ENCODE data around the gene SPG7.
"Not testable (repeated sequence)": the region's sequence is repeated elsewhere in the genome, so short reads cannot be mapped to it uniquely, and the experiment has no call there.

The SPG7 gene

DNA sequence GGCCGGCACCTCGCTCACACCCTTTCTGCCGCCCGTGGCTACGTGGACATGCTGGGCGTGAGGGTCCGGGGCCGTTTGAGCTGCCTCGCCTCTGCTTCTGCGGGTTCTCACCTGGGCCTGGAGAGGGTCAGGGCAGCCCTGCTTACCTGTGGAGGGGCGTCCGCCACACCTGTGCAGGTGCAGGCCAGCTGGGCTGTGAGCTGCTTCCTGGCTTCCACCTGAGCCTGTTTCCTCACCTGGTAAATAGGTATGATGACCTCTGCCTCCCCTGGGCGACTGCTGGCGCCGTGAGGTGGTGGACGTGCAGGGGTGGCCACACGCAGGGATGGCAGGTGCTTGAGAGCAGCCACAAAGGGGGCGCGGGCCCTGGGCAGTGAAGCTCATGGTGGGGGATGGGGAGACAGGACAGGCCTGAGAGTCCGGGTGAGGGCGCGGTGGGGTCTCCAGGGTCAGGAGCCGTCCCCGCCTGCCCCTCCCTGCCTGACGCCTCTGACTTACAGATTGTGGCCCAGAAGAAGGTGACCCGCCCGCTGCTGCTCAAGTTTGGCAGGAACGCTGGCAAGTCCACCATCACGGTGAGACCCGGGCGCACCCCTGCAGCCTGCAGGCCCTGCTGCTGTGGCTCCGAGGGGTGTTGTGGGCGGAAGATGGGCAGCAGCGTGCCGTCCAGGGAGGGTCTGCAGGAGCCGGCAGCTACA, 75.1 kb downstream of the SPG7 start:
- intact Hi-C loops (cut with DNase I) = no loop called here

GRCh38 chr16:89583895-89584644, 75.9 kb downstream of the SPG7 start:
- intact Hi-C loops (cut with DNase I) = no loop called here
- no peak for DNase-seq

More for the DNA sequence above, 75.1 kb downstream of the SPG7 start:
- DNase-seq = no peak

GRCh38 chr16:89584768-89585549, 76.8 kb downstream of the SPG7 start:
- peak in 38 of 42 donors; percentile 27 to 86 (median 62) for DNase-seq
- intact Hi-C loops (cut with DNase I) = no loop called here

GRCh38 chr16:89586218-89586617, 78.0 kb downstream of the SPG7 start:
- no peak for DNase-seq
- intact Hi-C loops (cut with DNase I) = no loop called here

- intact Hi-C loops (cut with DNase I) = no loop called here
- no peak for DNase-seq
These were observed 78.7 kb downstream of the SPG7 start for GRCh38 chr16:89586853-89587252.

DNA sequence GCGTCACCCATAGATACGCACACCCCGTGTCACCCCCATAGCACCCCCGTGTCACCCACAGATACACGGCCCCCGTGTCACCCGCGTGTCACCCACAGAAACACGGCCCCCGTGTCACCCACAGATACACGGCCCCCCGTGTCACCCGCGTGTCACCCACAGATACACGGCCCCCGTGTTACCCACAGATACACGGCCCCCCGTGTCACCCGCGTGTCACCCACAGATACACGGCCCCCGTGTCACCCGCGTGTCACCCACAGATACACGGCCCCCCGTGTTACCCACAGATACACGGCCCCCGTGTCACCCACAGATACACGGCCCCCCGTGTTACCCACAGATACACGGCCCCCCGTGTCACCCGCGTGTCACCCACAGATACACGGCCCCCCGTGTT, 79.5 kb downstream of the SPG7 start:
- DNase-seq; intact Hi-C loops (cut with DNase I): not testable (repeated sequence)

DNA sequence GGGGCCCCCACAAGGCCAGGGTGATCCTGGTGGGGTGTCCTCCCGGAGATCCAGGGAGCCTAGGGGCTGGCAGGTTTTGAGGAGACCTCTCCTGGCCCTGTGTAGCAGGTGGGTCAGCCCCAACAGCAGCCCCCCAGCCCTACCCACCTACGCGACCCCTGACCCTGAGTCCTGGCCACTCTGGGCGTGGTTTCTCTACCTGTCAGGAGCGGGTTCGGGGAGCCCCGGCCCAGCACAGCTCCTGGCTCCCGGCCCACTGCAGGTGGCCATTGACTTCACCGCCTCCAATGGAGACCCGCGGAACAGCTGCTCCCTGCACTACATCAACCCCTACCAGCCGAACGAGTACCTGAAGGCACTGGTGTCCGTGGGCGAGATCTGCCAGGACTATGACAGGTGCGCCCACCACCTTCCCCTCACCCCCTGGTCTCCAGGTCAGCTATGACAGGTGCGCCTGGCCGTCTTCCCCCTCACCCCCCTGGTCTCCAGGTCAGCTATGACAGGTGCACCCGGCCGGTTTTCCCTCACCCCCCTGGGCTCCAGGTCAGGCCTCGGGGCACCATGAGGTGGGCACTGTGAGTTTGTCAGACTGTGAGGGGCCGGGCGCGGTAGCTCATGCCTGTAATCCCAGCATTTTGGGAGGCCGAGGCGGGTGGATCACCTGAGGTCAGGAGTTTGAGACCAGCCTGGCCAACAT, 80.4 kb downstream of the SPG7 start:
- no peak for DNase-seq
- intact Hi-C loops (cut with DNase I) = no loop called here

- no peak for DNase-seq
- intact Hi-C loops (cut with DNase I) = no loop called here
These were observed 81.2 kb downstream of the SPG7 start for GRCh38 chr16:89589241-89589926.

DNA sequence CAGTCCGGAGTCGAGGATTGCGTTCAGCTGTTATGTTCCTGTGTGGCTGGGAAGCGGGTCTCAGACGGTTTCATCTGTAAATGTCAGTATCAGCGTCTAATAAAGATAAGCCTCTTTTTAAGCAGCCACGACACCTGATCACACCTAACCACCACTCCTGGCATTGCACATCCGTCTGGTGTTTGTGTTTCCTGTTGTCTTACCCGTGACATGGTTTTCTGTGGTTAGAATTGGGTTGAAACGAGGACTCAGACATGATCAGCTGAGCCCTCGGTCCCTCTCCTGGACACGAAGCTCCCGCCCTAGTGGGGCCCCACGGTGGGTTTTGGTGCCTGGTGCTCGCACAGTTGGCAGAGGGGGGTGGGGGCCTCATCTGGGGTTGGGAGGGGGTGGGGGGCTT, 85.6 kb downstream of the SPG7 start:
- intact Hi-C loops (cut with DNase I) = no loop called here
- no peak for DNase-seq

DNA sequence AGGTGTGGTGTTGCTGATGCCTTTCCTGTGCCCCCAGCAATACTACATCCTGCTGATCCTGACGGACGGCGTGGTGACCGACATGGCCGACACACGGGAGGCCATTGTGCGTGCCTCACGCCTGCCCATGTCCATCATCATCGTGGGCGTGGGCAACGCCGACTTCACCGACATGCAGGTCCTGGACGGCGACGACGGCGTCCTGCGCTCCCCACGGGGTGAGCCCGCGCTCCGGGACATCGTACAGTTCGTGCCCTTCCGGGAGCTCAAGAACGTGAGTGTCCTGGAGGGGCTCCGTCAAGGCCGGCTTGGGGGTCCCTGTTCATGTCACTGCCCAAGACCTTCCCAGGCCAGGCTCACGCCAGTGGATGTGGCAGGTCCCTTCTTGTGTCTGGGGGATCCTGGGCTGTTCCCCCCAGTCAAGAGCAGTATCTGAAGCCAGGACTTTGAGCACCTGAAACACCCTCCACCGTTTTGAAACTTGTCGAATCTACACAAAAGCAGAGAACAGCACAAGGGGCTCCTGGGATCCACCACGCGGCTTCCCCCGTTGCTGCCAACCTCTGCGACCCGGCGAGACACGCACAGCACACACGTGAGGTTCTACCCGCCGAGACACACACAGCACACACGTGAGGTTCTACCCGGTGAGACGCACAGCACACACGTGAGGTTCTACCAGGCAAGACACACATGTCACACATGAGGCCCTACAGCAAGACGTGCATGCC, 87.3 kb downstream of the SPG7 start:
- no peak for DNase-seq
- intact Hi-C loops (cut with DNase I) = no loop called here

GRCh38 chr16:89596061-89596689, 88.0 kb downstream of the SPG7 start:
- intact Hi-C loops (cut with DNase I) = no loop called here
- no peak for DNase-seq

DNA sequence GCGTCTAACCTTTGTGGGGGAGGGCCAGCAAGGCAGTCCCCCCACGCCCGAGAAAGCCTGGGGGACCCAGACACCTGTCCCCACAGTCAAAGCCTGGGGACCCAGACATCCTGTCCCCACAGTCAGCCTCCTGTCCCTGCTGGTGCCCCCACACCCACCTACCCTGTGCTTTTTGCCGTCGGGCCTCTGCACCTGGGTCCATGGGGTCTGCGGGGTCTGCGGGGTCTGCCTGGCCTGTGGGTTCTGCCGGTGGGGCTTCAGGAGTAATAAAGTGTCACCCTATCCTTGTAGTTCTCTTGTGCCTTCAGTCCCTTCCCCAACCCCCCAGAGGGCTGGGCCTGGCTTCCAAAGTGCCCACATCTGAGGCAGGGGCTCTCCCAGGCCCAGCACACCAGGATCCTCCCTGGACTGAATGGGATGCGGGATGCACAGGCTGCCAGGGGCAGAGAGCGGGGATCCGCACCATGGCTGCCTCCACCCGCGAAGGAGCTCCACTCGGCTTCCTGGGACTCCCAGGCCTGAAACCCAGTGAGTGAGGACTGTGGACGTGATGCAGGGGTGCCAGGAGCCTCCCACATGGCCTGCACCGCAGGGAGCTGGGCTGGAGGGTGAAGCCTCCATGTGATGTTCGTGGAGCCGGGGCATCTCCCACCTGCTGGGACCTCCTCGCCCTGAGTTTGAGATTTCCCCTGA, 88.9 kb downstream of the SPG7 start:
- intact Hi-C loops (cut with DNase I) = no loop called here
- DNase-seq = no peak

GRCh38 chr16:89598199-89598598, 90.0 kb downstream of the SPG7 start:
- intact Hi-C loops (cut with DNase I) = no loop called here
- DNase-seq = no peak

DNA sequence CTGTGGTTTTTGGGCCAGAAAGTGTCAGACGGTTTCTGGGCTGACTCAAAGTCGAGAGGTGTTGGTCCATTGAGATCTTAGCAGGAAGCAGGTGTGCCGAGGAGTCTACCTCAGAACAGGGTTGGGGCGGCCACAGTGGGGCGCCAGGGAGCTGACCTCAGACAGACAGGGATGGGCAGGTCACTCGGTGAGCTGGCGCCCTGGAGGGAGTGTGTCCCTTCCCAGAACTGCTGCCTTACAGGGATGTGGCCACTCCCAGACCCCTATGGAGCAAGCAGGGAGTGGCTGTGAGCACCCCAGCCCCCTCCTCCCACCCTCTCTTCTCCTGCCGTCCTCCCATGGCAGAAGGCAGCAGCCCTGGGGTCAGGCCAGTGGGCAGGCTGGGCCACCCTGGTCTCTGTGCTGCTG, 91.3 kb downstream of the SPG7 start:
- intact Hi-C loops (cut with DNase I) = no loop called here
- DNase-seq = peak in 13 of 42 donors; percentile 15 to 51 (median 36)

DNA sequence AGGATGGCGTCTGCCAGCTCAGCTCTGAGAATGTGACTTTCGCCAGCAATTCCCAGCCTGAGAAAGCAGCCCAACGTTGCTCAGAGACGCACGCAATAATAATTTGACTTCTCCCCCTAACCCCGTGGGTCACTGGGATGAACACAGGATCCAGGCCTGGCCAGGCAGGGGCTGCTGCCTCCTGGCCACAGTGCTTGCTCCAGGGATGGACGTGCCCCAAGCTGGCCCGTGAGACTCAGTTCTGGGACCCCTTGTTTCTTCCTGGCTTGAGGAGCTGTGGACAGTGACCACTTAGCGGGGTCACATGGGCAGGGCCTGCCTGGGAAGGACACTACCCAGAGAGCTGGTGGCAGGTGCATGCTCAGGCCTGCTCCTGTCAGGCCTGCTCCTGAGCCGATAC, 91.7 kb downstream of the SPG7 start:
- no peak for DNase-seq
- intact Hi-C loops (cut with DNase I) = no loop called here

DNA sequence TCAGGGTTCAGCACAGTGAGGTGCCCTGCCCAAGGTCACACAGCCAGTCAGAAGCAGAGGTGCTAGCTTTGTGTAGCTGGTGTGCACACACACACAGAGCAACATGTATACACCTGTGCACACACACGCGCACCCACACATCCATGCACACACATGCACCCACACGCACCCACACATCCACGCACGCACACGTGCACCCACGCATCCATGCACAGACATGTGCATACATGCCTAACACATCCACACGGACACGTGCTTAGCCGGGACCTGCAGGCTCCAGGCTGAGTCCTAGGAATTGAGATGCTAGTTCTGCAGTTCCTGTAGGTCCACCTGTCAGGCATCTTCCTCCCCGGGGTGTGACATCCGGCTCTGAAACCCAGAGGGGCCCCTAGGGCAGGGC, 92.2 kb downstream of the SPG7 start:
- intact Hi-C loops (cut with DNase I) = no loop called here
- peak in 8 of 42 donors; percentile 21 to 43 (median 26) for DNase-seq

- DNase-seq = no peak
- intact Hi-C loops (cut with DNase I) = no loop called here
These were observed 92.8 kb downstream of the SPG7 start for GRCh38 chr16:89600956-89601355.
